Fibroblast of mammary gland (primary cell): ENCODE data around the gene FERD3L.

Source experiments
- DNase-seq: peaks from one replicate; pipeline ENCODE4 v3.0.0-alpha.2; 2010; ENCODE audit warnings: low read depth
- H3K4me3 ChIP-seq: 2 replicates; pipeline ENCODE4 v1.5.1; 2011; ENCODE audit warnings: low read depth, mild to moderate bottlenecking, low read length, moderate library complexity; ENCODE audit not compliant: control insufficient read depth
- TF ChIP-seq, protein P1 (sequence below): conservative IDR thresholded peaks from 2 replicates; pipeline ENCODE4 v1.5.1; 2011; ENCODE audit warnings: low read depth, low read length, inconsistent platforms; ENCODE audit not compliant: control insufficient read depth, insufficient read depth

The FERD3L gene

GRCh38 chr7:19098510-19098909 lies 46.7 kb downstream of the FERD3L start:
- no peak overlapping the region for H3K4me3 ChIP-seq
- TF ChIP-seq, protein P1, sequence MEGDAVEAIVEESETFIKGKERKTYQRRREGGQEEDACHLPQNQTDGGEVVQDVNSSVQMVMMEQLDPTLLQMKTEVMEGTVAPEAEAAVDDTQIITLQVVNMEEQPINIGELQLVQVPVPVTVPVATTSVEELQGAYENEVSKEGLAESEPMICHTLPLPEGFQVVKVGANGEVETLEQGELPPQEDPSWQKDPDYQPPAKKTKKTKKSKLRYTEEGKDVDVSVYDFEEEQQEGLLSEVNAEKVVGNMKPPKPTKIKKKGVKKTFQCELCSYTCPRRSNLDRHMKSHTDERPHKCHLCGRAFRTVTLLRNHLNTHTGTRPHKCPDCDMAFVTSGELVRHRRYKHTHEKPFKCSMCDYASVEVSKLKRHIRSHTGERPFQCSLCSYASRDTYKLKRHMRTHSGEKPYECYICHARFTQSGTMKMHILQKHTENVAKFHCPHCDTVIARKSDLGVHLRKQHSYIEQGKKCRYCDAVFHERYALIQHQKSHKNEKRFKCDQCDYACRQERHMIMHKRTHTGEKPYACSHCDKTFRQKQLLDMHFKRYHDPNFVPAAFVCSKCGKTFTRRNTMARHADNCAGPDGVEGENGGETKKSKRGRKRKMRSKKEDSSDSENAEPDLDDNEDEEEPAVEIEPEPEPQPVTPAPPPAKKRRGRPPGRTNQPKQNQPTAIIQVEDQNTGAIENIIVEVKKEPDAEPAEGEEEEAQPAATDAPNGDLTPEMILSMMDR: no peak
- DNase-seq: no peak

GRCh38 chr7:19097165-19098055 lies 47.8 kb downstream of the FERD3L start:
- TF ChIP-seq, protein P1: no peak
- no peak for DNase-seq
- H3K4me3 ChIP-seq: no peak overlapping the region

GRCh38 chr7:19095353-19095860 lies 49.8 kb downstream of the FERD3L start:
- TF ChIP-seq, protein P1: no peak
- DNase-seq: no peak
- no peak overlapping the region for H3K4me3 ChIP-seq
